Testis (tissue), 2 donors: ENCODE measurements around the gene MSTO1.

ENCODE experiments used
- POLR2A ChIP-seq: fragments of 450-650 bp; IDR thresholded peaks from one replicate; pipeline ENCODE4 v1.6.1; 2017; ENCODE audit warnings: antibody characterized with exemption, mild to moderate bottlenecking, moderate library complexity
- TF ChIP-seq, protein P1 (sequence below), 3 experiments: fragments of 450-650 bp in 2 of 3; fragments of 200-600 bp in 1 of 3; sonication (generic) in 1 of 3; IDR thresholded peaks; one replicate each; pipeline ENCODE4 v1.5.1; 2016 to 2019; ENCODE audit warnings: antibody characterized with exemption in 3 of 3, mild to moderate bottlenecking in 2 of 3, moderate library complexity in 1 of 3

DNA sequence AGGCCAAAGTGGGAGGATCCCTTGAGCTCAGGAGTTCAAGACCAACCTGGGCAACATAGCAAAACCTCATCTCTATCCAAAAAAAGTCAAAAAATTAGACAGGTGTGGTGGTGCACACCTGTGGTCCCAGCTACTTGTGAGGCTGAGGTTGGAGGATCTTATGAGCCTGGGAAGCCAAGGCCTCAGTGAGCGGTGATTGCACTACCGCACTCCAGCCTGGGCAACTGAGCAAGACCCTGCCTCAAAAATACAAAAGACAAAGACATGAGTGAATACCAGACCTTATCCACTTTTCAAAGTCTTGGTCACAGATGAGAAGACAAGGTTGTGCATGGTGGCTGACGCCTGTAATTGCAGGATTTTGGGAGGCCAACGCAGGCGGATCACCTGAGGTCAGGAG, 13.2 kb upstream of the MSTO1 start:
- TF ChIP-seq, protein P1, sequence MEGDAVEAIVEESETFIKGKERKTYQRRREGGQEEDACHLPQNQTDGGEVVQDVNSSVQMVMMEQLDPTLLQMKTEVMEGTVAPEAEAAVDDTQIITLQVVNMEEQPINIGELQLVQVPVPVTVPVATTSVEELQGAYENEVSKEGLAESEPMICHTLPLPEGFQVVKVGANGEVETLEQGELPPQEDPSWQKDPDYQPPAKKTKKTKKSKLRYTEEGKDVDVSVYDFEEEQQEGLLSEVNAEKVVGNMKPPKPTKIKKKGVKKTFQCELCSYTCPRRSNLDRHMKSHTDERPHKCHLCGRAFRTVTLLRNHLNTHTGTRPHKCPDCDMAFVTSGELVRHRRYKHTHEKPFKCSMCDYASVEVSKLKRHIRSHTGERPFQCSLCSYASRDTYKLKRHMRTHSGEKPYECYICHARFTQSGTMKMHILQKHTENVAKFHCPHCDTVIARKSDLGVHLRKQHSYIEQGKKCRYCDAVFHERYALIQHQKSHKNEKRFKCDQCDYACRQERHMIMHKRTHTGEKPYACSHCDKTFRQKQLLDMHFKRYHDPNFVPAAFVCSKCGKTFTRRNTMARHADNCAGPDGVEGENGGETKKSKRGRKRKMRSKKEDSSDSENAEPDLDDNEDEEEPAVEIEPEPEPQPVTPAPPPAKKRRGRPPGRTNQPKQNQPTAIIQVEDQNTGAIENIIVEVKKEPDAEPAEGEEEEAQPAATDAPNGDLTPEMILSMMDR (IDR thresholded peaks at IDR 0.05), result no peak
- TF ChIP-seq POLR2A, result no peak
